Activated CD4-positive, CD25-positive, alpha-beta regulatory T cell (primary cell): ENCODE data around the gene CCDC74A.
"Not testable (repeated sequence)": the region's sequence is repeated elsewhere in the genome, so short reads cannot be mapped to it uniquely, and the experiment has no call there.

Experiments
- DNase-seq, 4 experiments: peaks; one replicate each; lab custom pipeline; 2025; lab: John Stamatoyannopoulos, UW

CCDC74A gene

GRCh38 chr2:131566371-131566770, 38.7 kb downstream of the CCDC74A start:
- no peak for DNase-seq

DNA sequence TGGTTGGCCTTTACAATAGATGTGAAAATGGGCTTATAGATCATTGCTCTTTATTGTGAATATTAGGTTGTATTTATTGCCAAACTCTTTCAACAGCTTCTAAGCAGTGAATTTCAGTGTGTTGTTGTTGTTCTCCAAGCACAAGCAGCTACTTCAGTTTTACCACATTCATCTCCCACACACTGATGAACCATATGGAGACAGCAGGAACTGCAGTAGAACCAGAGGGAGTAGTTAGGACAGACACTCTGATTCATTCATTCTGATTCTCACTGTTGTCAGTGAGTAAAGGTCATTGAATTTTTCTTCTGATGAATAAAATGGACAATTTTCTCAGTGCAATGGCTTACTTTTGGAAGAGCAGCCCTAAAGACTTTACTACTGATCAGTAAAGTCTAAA, 40.2 kb downstream of the CCDC74A start:
- DNase-seq = no peak

DNA sequence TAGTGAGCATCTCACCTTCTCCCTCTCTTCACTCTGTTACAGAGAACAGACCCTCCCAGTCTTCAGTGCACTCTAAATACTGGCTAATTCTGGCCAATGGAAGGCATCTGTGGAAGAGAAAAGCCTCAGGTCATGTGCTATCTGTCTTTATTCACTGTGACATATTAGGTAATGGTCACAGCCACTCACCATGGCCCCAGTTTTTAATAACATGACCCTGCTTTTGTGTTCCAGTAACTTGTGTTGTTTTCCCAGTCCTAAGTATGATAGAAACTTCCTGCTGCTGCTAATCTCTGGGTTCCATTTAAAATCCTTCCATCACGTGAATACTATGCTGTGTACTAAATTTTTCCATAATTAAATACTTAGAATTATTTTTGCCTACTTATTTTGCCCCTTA, 40.7 kb downstream of the CCDC74A start:
- DNase-seq = not testable (repeated sequence)

GRCh38 chr2:131572175-131572574, 44.5 kb downstream of the CCDC74A start:
- no peak for DNase-seq

- DNase-seq = no peak
These were observed 50.1 kb downstream of the CCDC74A start for GRCh38 chr2:131577812-131578211.

GRCh38 chr2:131580187-131580586, 52.5 kb downstream of the CCDC74A start:
- DNase-seq = no peak
